ENCODE measurements around the gene COMT. TPM values are rescaled to one million over a fixed set of nuclear protein-coding genes. Genes with fewer than 3 reads are reported as not detected.

Gene COMT
- total RNA-seq, 1 donor from 2014 or later, result 240 TPM

- Histone ChIP-seq H3K4me3 (no peak overlapping the region), H3K27me3 (no peaks in the 10 kb centered on the region), H3K36me3 (no peaks in the 10 kb centered on the region), H3K4me1 (peaks cover 14% of the 10 kb centered on the region), H3K9me3 (no peaks in the 10 kb centered on the region), H3K27ac (no peak overlapping the region)
- no peak for TF ChIP-seq POLR2A (IDR thresholded peaks at IDR 0.05)
- TF ChIP-seq CTCF (IDR thresholded peaks at IDR 0.05), result no peak
- TF ChIP-seq POLR2AphosphoS5 (IDR thresholded peaks at IDR 0.05; ENCODE audit: insufficient read depth in 1 of 2, low read depth in 1 of 2), result no peak
- intact Hi-C loops (cut with DNase I), result no loop called here
- DNase-seq (ENCODE audit: extremely low spot score in 2 of 2), result no peak
Observed at GRCh38 chr22:19936513-19936912, 5.1 kb upstream of the COMT start.

- Histone ChIP-seq H3K36me3 (no peaks in the 10 kb centered on the region), H3K9me3 (no peaks in the 10 kb centered on the region), H3K27me3 (no peaks in the 10 kb centered on the region), H3K27ac (no peak overlapping the region), H3K4me3 (no peak overlapping the region), H3K4me1 (peaks cover 23% of the 10 kb centered on the region)
- no peak for TF ChIP-seq POLR2A (IDR thresholded peaks at IDR 0.05)
- no peak for TF ChIP-seq POLR2AphosphoS5 (IDR thresholded peaks at IDR 0.05; ENCODE audit: insufficient read depth in 1 of 2, low read depth in 1 of 2)
- TF ChIP-seq CTCF (IDR thresholded peaks at IDR 0.05), result no peak
- intact Hi-C loops (cut with DNase I), result no loop called here
- no peak for DNase-seq (ENCODE audit: extremely low spot score in 2 of 2)
Observed at GRCh38 chr22:19937616-19938473, 3.7 kb upstream of the COMT start.

- no peak for DNase-seq (ENCODE audit: extremely low spot score in 2 of 2)
- peak overlapping the region; percentile 97 for H3K27ac ChIP-seq
- no peaks in the 10 kb centered on the region for H3K27me3 ChIP-seq
- intact Hi-C loops (cut with DNase I), result no loop called here
- H3K9me3 ChIP-seq, result no peaks in the 10 kb centered on the region
- peaks cover 50% of the 10 kb centered on the region for H3K4me1 ChIP-seq
- peak overlapping the region; percentile 80 to 89 for H3K4me3 ChIP-seq
- H3K36me3 ChIP-seq, result no peaks in the 10 kb centered on the region
- TF ChIP-seq POLR2AphosphoS5 (IDR thresholded peaks at IDR 0.05; ENCODE audit: insufficient read depth in 1 of 2, low read depth in 1 of 2) (no peak), POLR2A (IDR thresholded peaks at IDR 0.05) (no peak), CTCF (IDR thresholded peaks at IDR 0.05) (no peak)
Observed at GRCh38 chr22:19940536-19941364, 822 bp upstream of the COMT start.

- intact Hi-C loops (cut with DNase I), result no loop called here
- peaks cover 61% of the 10 kb centered on the region for H3K4me1 ChIP-seq
- no peaks in the 10 kb centered on the region for H3K36me3 ChIP-seq
- DNase-seq (ENCODE audit: extremely low spot score in 2 of 2), result no peak
- H3K9me3 ChIP-seq, result no peaks in the 10 kb centered on the region
- TF ChIP-seq POLR2A (IDR thresholded peaks at IDR 0.05) (no peak), CTCF (IDR thresholded peaks at IDR 0.05) (peak in 1 of 3 experiments; percentile 6), POLR2AphosphoS5 (IDR thresholded peaks at IDR 0.05; ENCODE audit: insufficient read depth in 1 of 2, low read depth in 1 of 2) (no peak)
- H3K4me3 ChIP-seq, result peak overlapping the region; percentile 80 to 89
- no peaks in the 10 kb centered on the region for H3K27me3 ChIP-seq
- peak overlapping the region; percentile 97 for H3K27ac ChIP-seq
Observed at GRCh38 chr22:19942157-19943081, 847 bp downstream of the COMT start.
